Measurements from ENCODE around the gene RBM15B. TPM values are rescaled to one million over a fixed set of nuclear protein-coding genes. Genes with fewer than 3 reads are reported as not detected.

Gene RBM15B
- total RNA-seq, 2 experiments from 2014 or later: 29.1 to 29.2 TPM

GRCh38 chr3:51379301-51379700 is 11.8 kb upstream of the RBM15B start:
- H3K4me3 Mint-ChIP-seq: no peak overlapping the region
- H3K9me3 Mint-ChIP-seq: no peaks in the 10 kb centered on the region
- no peaks in the 10 kb centered on the region for H3K27me3 Mint-ChIP-seq
- Histone ChIP-seq H3K27ac (ENCODE audit: low read depth in 1 of 2, low read length in 2 of 2) (no peak overlapping the region), H3K27me3 (ENCODE audit: control insufficient read depth in 1 of 2, insufficient read depth in 2 of 2, low read length in 2 of 2) (no peaks in the 10 kb centered on the region), H3K36me3 (ENCODE audit: insufficient read depth, low read length) (no peaks in the 10 kb centered on the region), H3K9me3 (ENCODE audit: control insufficient read depth in 1 of 2, insufficient read depth in 1 of 2, low read length in 2 of 2) (no peaks in the 10 kb centered on the region), H3K4me3 (ENCODE audit: low read length) (no peak overlapping the region), H3K4me1 (ENCODE audit: insufficient read depth, low read length) (peaks cover 16% of the 10 kb centered on the region)
- ChIA-PET POLR2A (interaction anchor here (1.7 kb wide), 1 partner anchor 10 kb away, joined by 4 read pairs; no protein-coding TSS in a partner anchor), CTCF (interaction anchor here (2.0 kb wide), 1 partner anchor 10 kb away, joined by 6 read pairs; no protein-coding TSS in a partner anchor)
- no peaks in the 10 kb centered on the region for H3K36me3 Mint-ChIP-seq (ENCODE audit: low read depth)
- DNase-seq (no peak), ATAC-seq (ENCODE audit: poor library complexity) (peak; percentile 34)
- H3K27ac Mint-ChIP-seq: peak overlapping the region; percentile 51
- peaks cover 21% of the 10 kb centered on the region for H3K4me1 Mint-ChIP-seq (ENCODE audit: low read depth)
- intact Hi-C loops (cut with DNase I, micrococcal nuclease): no loop called here
- no peak for TF ChIP-seq CTCF (IDR thresholded peaks at IDR 0.05)

GRCh38 chr3:51379746-51380455 is 11.2 kb upstream of the RBM15B start:
- no peak overlapping the region for H3K27ac ChIP-seq (ENCODE audit: low read depth in 1 of 2, low read length in 2 of 2)
- Mint-ChIP-seq H3K9me3 (no peaks in the 10 kb centered on the region), H3K4me1 (ENCODE audit: low read depth) (peaks cover 24% of the 10 kb centered on the region), H3K4me3 (no peak overlapping the region), H3K27me3 (no peaks in the 10 kb centered on the region), H3K27ac (peak overlapping the region; percentile 51), H3K36me3 (ENCODE audit: low read depth) (peaks cover 6% of the 10 kb centered on the region)
- no peak for TF ChIP-seq CTCF (IDR thresholded peaks at IDR 0.05)
- H3K36me3 ChIP-seq (ENCODE audit: insufficient read depth, low read length): no peaks in the 10 kb centered on the region
- no peaks in the 10 kb centered on the region for H3K9me3 ChIP-seq (ENCODE audit: control insufficient read depth in 1 of 2, insufficient read depth in 1 of 2, low read length in 2 of 2)
- ATAC-seq (ENCODE audit: poor library complexity) (no peak), DNase-seq (peak in 1 of 14 experiments; percentile 29)
- no peaks in the 10 kb centered on the region for H3K27me3 ChIP-seq (ENCODE audit: control insufficient read depth in 1 of 2, insufficient read depth in 2 of 2, low read length in 2 of 2)
- no peak overlapping the region for H3K4me3 ChIP-seq (ENCODE audit: low read length)
- POLR2A ChIA-PET: no interaction called here
- CTCF ChIA-PET: interaction anchor here (1.0 kb wide), 1 partner anchor 9 kb away, joined by 3 read pairs; no protein-coding TSS in a partner anchor
- intact Hi-C loops (cut with DNase I, micrococcal nuclease): loop anchor here in 1 of 2 experiments (5.0 to 10.0 kb wide), 2 partner anchors 353 to 565 kb away; partner anchors contain the start of genes PARP3 and RRP9
- H3K4me1 ChIP-seq (ENCODE audit: insufficient read depth, low read length): peaks cover 18% of the 10 kb centered on the region

GRCh38 chr3:51380601-51381332 is 10.3 kb upstream of the RBM15B start:
- H3K27me3 ChIP-seq (ENCODE audit: control insufficient read depth in 1 of 2, insufficient read depth in 2 of 2, low read length in 2 of 2): no peaks in the 10 kb centered on the region
- H3K4me3 ChIP-seq (ENCODE audit: low read length): no peak overlapping the region
- Mint-ChIP-seq H3K27ac (no peak overlapping the region), H3K27me3 (no peaks in the 10 kb centered on the region), H3K9me3 (no peaks in the 10 kb centered on the region), H3K4me3 (no peak overlapping the region), H3K4me1 (ENCODE audit: low read depth) (peaks cover 32% of the 10 kb centered on the region), H3K36me3 (ENCODE audit: low read depth) (peaks cover 12% of the 10 kb centered on the region)
- H3K27ac ChIP-seq (ENCODE audit: low read depth in 1 of 2, low read length in 2 of 2): no peak overlapping the region
- no peak for ATAC-seq (ENCODE audit: poor library complexity)
- intact Hi-C loops (cut with DNase I, micrococcal nuclease): loop anchor here in 1 of 2 experiments (5.0 to 10.0 kb wide), 2 partner anchors 353 to 564 kb away; partner anchors contain the start of genes PARP3 and RRP9
- no peak for TF ChIP-seq CTCF (IDR thresholded peaks at IDR 0.05)
- no peaks in the 10 kb centered on the region for H3K36me3 ChIP-seq (ENCODE audit: insufficient read depth, low read length)
- no peaks in the 10 kb centered on the region for H3K9me3 ChIP-seq (ENCODE audit: control insufficient read depth in 1 of 2, insufficient read depth in 1 of 2, low read length in 2 of 2)
- POLR2A ChIA-PET: no interaction called here
- CTCF ChIA-PET: interaction anchor here (1.0 kb wide), 1 partner anchor 8 kb away, joined by 3 read pairs; no protein-coding TSS in a partner anchor
- H3K4me1 ChIP-seq (ENCODE audit: insufficient read depth, low read length): peaks cover 21% of the 10 kb centered on the region
- DNase-seq: no peak

All from CD4-positive, alpha-beta T cell (primary cell).